ENCODE measurements around the gene CDH23. TPM values are rescaled to one million over a fixed set of nuclear protein-coding genes. Genes with fewer than 3 reads are reported as not detected.

The CDH23 gene
- total and polyA plus RNA-seq, 9 of the 15 experiments (the other 6 are each of a cell fraction or from before 2014, with no cell fraction given) = 0.18 to 1.2 (median 0.47) TPM

GRCh38 chr10:71620642-71621041 is 223.9 kb downstream of the CDH23 start:
- 62% methylated on average over 7 of the region's 7 CpGs for WGBS (ENCODE audit: insufficient coverage, low coverage, missing lambda C conversion rate)
- intact Hi-C loops (cut with micrococcal nuclease) (loop anchor here (5.0 kb wide), 1 partner anchor 87 kb away; no protein-coding TSS in a partner anchor), in situ Hi-C loops (cut with MboI) (no loop called here)
- Histone ChIP-seq H3K9ac (ENCODE audit: insufficient read depth in 1 of 2, low read depth in 2 of 2, low read length in 2 of 2) (0 out of 4 replicates have a peak overlapping the region, but pooled peaks of 1 of the 2 experiments have one; percentile 15), H3K27me3 (ENCODE audit: control insufficient read depth in 2 of 2, insufficient read depth in 2 of 2, low read length in 2 of 2) (no peaks in the 10 kb centered on the region), H3K36me3 (ENCODE audit: control insufficient read depth, insufficient read depth, low read length) (no peaks in the 10 kb centered on the region), H3K4me1 (replicated peaks in 1 of 2; ENCODE audit: control insufficient read depth in 2 of 2, insufficient read depth in 2 of 2, low read length in 2 of 2) (peaks cover 23 to 51% of the 10 kb centered on the region in 2 experiments; a peak in 4 of 5 replicates), H3K9me1 (ENCODE audit: control insufficient read depth, insufficient read depth, low read length) (no peaks in the 10 kb centered on the region), H3K79me2 (ENCODE audit: control insufficient read depth, insufficient read depth, low read length) (no peaks in the 10 kb centered on the region), H3K4me2 (ENCODE audit: insufficient read depth, low read length) (no peak overlapping the region), H3K9me3 (replicated peaks; ENCODE audit: control insufficient read depth, insufficient read depth, low read depth, low read length) (no peaks in the 10 kb centered on the region), H3K4me3 (no peak overlapping the region), H4K20me1 (replicated peaks; ENCODE audit: control insufficient read depth, insufficient read depth, low read length) (no peaks in the 10 kb centered on the region), H3K27ac (ENCODE audit: extremely low read depth, low read depth, low read length) (no peak overlapping the region), H2AFZ (ENCODE audit: low read depth, low read length) (no peak overlapping the region)
- POLR2A ChIA-PET = interaction anchor here (0.6 kb wide), 1 partner anchor 565 kb away, joined by 3 read pairs; no protein-coding TSS in a partner anchor
- FAIRE-seq = no peak
- BruUV-seq (replicated peaks) = no TSS peak
- CTCF ChIA-PET (ENCODE audit: low intra/inter-chr PET ratio) = no interaction called here
- no peak for ATAC-seq
- DNase-seq (ENCODE audit: extremely low read depth in 1 of 4, low spot score in 3 of 4) = no peak
- TF ChIP-seq ZNF274 (IDR thresholded peaks at IDR 0.05; ENCODE audit: borderline replicate concordance, low read depth, low read length) (no peak), KLF6 (CRISPR knock-in tag; IDR thresholded peaks at IDR 0.05; ENCODE audit: borderline replicate concordance) (no peak), CTBP1 (IDR thresholded peaks at IDR 0.05; ENCODE audit: borderline replicate concordance) (no peak)
